ENCODE data around the gene WWC2.
"Not testable (repeated sequence)": the region's sequence is repeated elsewhere in the genome, so short reads cannot be mapped to it uniquely, and the experiment has no call there.

WWC2 gene

GRCh38 chr4:183100827-183101226 lies 1.8 kb downstream of the WWC2 start:
- DNase-seq (ENCODE audit: low read depth in 2 of 2): no peak

- no peak for DNase-seq (ENCODE audit: low read depth in 2 of 2)
Observed at GRCh38 chr4:183101956-183102480, 3.0 kb downstream of the WWC2 start.

GRCh38 chr4:183105092-183105491 lies 6.0 kb downstream of the WWC2 start:
- DNase-seq (ENCODE audit: low read depth in 2 of 2): no peak

GRCh38 chr4:183106839-183107238 lies 7.8 kb downstream of the WWC2 start:
- no peak for DNase-seq (ENCODE audit: low read depth in 2 of 2)

GRCh38 chr4:183107891-183108459 lies 8.9 kb downstream of the WWC2 start:
- DNase-seq (ENCODE audit: low read depth in 2 of 2): no peak

GRCh38 chr4:183110244-183110643 lies 11.2 kb downstream of the WWC2 start:
- no peak for DNase-seq (ENCODE audit: low read depth in 2 of 2)

GRCh38 chr4:183111452-183111885 lies 12.4 kb downstream of the WWC2 start:
- DNase-seq (ENCODE audit: low read depth in 2 of 2): no peak

- no peak for DNase-seq (ENCODE audit: low read depth in 2 of 2)
Observed at GRCh38 chr4:183118141-183118540, 19.1 kb downstream of the WWC2 start.

- no peak for DNase-seq (ENCODE audit: low read depth in 2 of 2)
Observed at GRCh38 chr4:183118585-183118984, 19.5 kb downstream of the WWC2 start.

GRCh38 chr4:183121660-183122059 lies 22.6 kb downstream of the WWC2 start:
- DNase-seq (ENCODE audit: low read depth in 2 of 2): not testable (repeated sequence)

- DNase-seq (ENCODE audit: low read depth in 2 of 2): no peak
Observed at GRCh38 chr4:183124228-183124627, 25.2 kb downstream of the WWC2 start.

GRCh38 chr4:183124865-183125264 lies 25.8 kb downstream of the WWC2 start:
- DNase-seq (ENCODE audit: low read depth in 2 of 2): no peak

- DNase-seq (ENCODE audit: low read depth in 2 of 2): no peak
Observed at GRCh38 chr4:183129125-183129524, 30.1 kb downstream of the WWC2 start.

GRCh38 chr4:183129675-183130074 lies 30.6 kb downstream of the WWC2 start:
- no peak for DNase-seq (ENCODE audit: low read depth in 2 of 2)

- no peak for DNase-seq (ENCODE audit: low read depth in 2 of 2)
Observed at GRCh38 chr4:183130328-183131155, 31.5 kb downstream of the WWC2 start.

- no peak for DNase-seq (ENCODE audit: low read depth in 2 of 2)
Observed at GRCh38 chr4:183132081-183132480, 33.0 kb downstream of the WWC2 start.

GRCh38 chr4:183132865-183133264 lies 33.8 kb downstream of the WWC2 start:
- no peak for DNase-seq (ENCODE audit: low read depth in 2 of 2)

GRCh38 chr4:183136855-183137254 lies 37.8 kb downstream of the WWC2 start:
- DNase-seq (ENCODE audit: low read depth in 2 of 2): no peak

GRCh38 chr4:183139058-183139750 lies 40.1 kb downstream of the WWC2 start:
- no peak for DNase-seq (ENCODE audit: low read depth in 2 of 2)

- no peak for DNase-seq (ENCODE audit: low read depth in 2 of 2)
Observed at GRCh38 chr4:183139972-183140570, 41.0 kb downstream of the WWC2 start.

- no peak for DNase-seq (ENCODE audit: low read depth in 2 of 2)
Observed at GRCh38 chr4:183140911-183141320, 41.9 kb downstream of the WWC2 start.

- no peak for DNase-seq (ENCODE audit: low read depth in 2 of 2)
Observed at GRCh38 chr4:183141997-183142396, 42.9 kb downstream of the WWC2 start.
